Pancreas (tissue), 10 donors: Measurements from ENCODE around the gene GRIK1. TPM values are rescaled to one million over a fixed set of nuclear protein-coding genes. Genes with fewer than 3 reads are reported as not detected.

ENCODE experiments used
- ATAC-seq, 4 donors: fragments of 200-7000 bp; cut with Tn5 transposase; one replicate each; pipeline versions ENCODE4 v1.8.0 to v1.9.1; 2020; ENCODE audit warnings: mild to moderate bottlenecking in 4 of 4, moderate library complexity in 4 of 4
- DNase-seq, 6 donors: peaks; one replicate each; pipeline ENCODE4 v3.0.0-alpha.2; 2020
- FAIRE-seq: peaks from 2 replicates; lab custom pipeline; 2012; peaks lifted over from hg19 to GRCh38; lab: Jason Lieb, UNC
- H3K27ac ChIP-seq, 4 donors: fragments of 200-600 bp; sonication (generic); 1 replicate in 3 of 4; 2 replicates in 1 of 4; pipeline versions ENCODE4 v1.5.0 to v1.8.0; 2020
- H3K27me3 ChIP-seq, 4 donors: fragments of 200-600 bp; one replicate each; pipeline ENCODE4 v1.8.0; 2021
- H3K36me3 ChIP-seq, 3 donors: fragments of 200-600 bp; sonication (generic) in 1 of 3; one replicate each; pipeline versions ENCODE4 v1.5.0 to v1.8.0; 2020 to 2021
- H3K4me1 ChIP-seq, 3 donors: fragments of 200-600 bp; one replicate each; pipeline ENCODE4 v1.8.0; 2021
- H3K4me3 ChIP-seq, 4 donors: fragments of 200-600 bp; sonication (generic) in 2 of 4; one replicate each; pipeline versions ENCODE4 v1.5.0 to v1.8.0; 2020 to 2021
- H3K9me3 ChIP-seq, 4 donors: fragments of 200-600 bp; one replicate each; pipeline ENCODE4 v1.8.0; 2021
- CTCF ChIP-seq, 4 donors: fragments of 200-600 bp; sonication (generic) in 3 of 4; IDR thresholded peaks; one replicate each; pipeline versions ENCODE4 v1.5.0 to v1.8.0; 2021; ENCODE audit warnings: antibody characterized with exemption in 4 of 4
- WGBS, 2 donors: extraction: QIAGEN DNeasy Blood & Tissue Kit; methylation state at CpG; one replicate each; pipeline ENCODE4 v1.1.7; 2013; 5-methylcytosine and 5-hydroxymethylcytosine counted together
- intact Hi-C, 3 donors: fragments of 100-400 bp; cut with DNase I; formaldehyde crosslinking; loops; one replicate each; pipeline versions ENCODE4 v1.11.1 to v1.14.2; 2022
- polyA plus RNA-seq, 2 donors: library from polyadenylated mRNA; stranded (reverse); fragments of 200-250 nt; gene quantifications; one replicate each; pipeline ENCODE4 v1.2.3, GENCODE V29; 2013
- total RNA-seq, 6 donors: library from RNA; stranded (reverse); fragmentation: NEBNext Ultra II Directional in 4 of 6; extraction: Animal tissue kit (Norgen Biotek cat#: 25700) in 4 of 6; gene quantifications; one replicate each; pipeline versions ENCODE4 v1.2.1 to v1.2.4, GENCODE V29; 2021 to 2023
- donor health status: healthy with polysubstance abuse.
- donor health status: DM: no; HTN: no; CAD: no; lungs with moderate emphysema.
- donor health status: DM: no; HTN: no; CAD: no.
- donor health status: control.
- donor health status: control.
- donor health status: Bipolar disorder and iron deficiency.
- donor health status: DM: yes; HTN: yes; CAD: no.
- donor health status: DM: no; HTN: no; CAD: no.
- donor health status: DM: no; HTN: no; CAD: no.
- donor health status: DM: yes; HTN: yes; CAD: no.

Gene GRIK1
- total and polyA plus RNA-seq, 8 donors = 0.02 to 0.09 (median 0.08) TPM; not detected in 5

DNA sequence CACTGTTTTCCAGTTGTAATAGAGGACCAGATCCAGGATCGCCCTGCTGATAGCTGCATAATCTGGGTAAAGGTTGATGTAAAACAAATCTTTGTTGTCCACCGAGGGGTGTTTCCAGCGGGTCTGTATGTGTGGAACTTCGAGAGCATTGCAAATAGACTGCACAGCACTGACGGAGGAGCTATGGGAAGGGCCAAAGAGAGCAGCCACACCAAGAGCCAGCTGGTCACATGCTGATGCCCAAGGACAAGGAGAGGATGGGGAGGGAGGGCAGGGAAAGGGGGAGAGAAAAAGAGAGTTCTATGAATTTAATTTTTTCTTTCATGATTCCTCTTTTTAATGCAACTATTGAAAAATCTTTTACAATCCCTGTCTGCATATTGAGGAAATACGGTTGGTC is 250.0 kb downstream of the GRIK1 start:
- no peaks in the 10 kb centered on the region for H3K27me3 ChIP-seq
- WGBS, 2 donors = 63 to 66% methylated on average over 6 of the region's 6 CpGs
- DNase-seq = no peak
- FAIRE-seq = no peak
- H3K4me1 ChIP-seq = peaks cover 0 to 21% (median 16%) of the 10 kb centered on the region in 3 donors
- no peak for TF ChIP-seq CTCF (IDR thresholded peaks at IDR 0.05)
- H3K9me3 ChIP-seq = no peaks in the 10 kb centered on the region
- intact Hi-C loops = no loop called here
- peak in 2 of 4 donors; percentile 53 to 60 for ATAC-seq
- no peak overlapping the region for H3K4me3 ChIP-seq
- H3K27ac ChIP-seq = no peak overlapping the region
- no peaks in the 10 kb centered on the region for H3K36me3 ChIP-seq

DNA sequence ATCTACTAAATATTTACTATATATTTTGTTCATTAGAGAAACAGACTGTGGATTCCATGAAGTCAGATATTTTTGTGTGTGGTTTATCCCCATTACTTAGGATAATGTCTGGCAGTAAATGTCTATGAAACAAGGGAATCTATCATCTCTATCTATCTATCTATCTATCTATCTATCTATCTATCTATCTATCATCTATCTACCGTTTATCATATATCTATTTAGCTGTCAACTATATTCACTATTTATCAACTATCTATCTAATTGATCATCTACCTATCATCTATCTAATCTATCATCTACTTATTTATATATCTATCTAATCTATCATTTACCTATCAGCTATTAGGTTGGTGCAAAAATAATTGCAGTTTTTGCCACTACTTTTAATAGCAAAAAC is 255.7 kb downstream of the GRIK1 start:
- TF ChIP-seq CTCF (IDR thresholded peaks at IDR 0.05) = no peak
- no peaks in the 10 kb centered on the region for H3K27me3 ChIP-seq
- intact Hi-C loops = no loop called here
- no peak overlapping the region for H3K27ac ChIP-seq
- FAIRE-seq (no peak), ATAC-seq (no peak), DNase-seq (no peak)
- H3K4me1 ChIP-seq = no peaks in the 10 kb centered on the region
- H3K9me3 ChIP-seq = no peaks in the 10 kb centered on the region
- no peaks in the 10 kb centered on the region for H3K36me3 ChIP-seq
- no peak overlapping the region for H3K4me3 ChIP-seq
- 54 to 68% methylated on average over 1 of the region's 1 CpG for WGBS, 2 donors

DNA sequence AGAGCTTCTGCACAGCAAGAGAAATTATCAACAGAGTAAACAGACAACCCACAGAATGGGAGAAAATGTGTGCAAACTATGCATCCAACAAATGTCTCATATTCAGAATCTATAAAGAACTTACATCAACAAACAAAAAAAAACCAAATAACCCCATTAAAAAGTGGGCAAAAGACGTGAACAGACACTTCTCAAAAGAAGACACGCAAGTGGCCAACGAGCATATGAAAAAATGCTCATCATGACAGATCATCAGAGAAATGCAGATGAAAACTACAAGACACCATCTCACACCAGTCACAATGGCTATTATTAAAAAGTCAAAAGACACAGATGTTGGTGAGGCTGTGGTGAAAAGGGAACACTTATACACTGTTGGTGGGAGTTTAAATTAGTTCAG is 257.0 kb downstream of the GRIK1 start:
- intact Hi-C loops = no loop called here
- no peak for DNase-seq
- TF ChIP-seq CTCF (IDR thresholded peaks at IDR 0.05) = no peak
- no peak for ATAC-seq
- no peak for FAIRE-seq
- H3K36me3 ChIP-seq = no peaks in the 10 kb centered on the region
- WGBS, 2 donors = 91 to 92% methylated on average over 3 of the region's 3 CpGs
- H3K9me3 ChIP-seq = no peaks in the 10 kb centered on the region
- H3K27ac ChIP-seq = no peak overlapping the region
- no peak overlapping the region for H3K4me3 ChIP-seq
- H3K4me1 ChIP-seq = no peaks in the 10 kb centered on the region
- no peaks in the 10 kb centered on the region for H3K27me3 ChIP-seq

- H3K36me3 ChIP-seq = no peaks in the 10 kb centered on the region
- 96 to 97% methylated on average over 4 of the region's 4 CpGs for WGBS, 2 donors
- no peak for ATAC-seq
- H3K4me1 ChIP-seq = no peaks in the 10 kb centered on the region
- intact Hi-C loops = no loop called here
- H3K9me3 ChIP-seq = no peaks in the 10 kb centered on the region
- FAIRE-seq = no peak
- no peak overlapping the region for H3K27ac ChIP-seq
- no peak for DNase-seq
- no peak overlapping the region for H3K4me3 ChIP-seq
- no peak for TF ChIP-seq CTCF (IDR thresholded peaks at IDR 0.05)
- H3K27me3 ChIP-seq = no peaks in the 10 kb centered on the region
These were observed 259.5 kb downstream of the GRIK1 start for GRCh38 chr21:29680273-29680672.

GRCh38 chr21:29678626-29679025 is 261.2 kb downstream of the GRIK1 start:
- Histone ChIP-seq H3K27me3 (no peaks in the 10 kb centered on the region), H3K36me3 (no peaks in the 10 kb centered on the region), H3K4me1 (no peaks in the 10 kb centered on the region), H3K9me3 (no peaks in the 10 kb centered on the region), H3K27ac (no peak overlapping the region), H3K4me3 (no peak overlapping the region)
- no peak for TF ChIP-seq CTCF (IDR thresholded peaks at IDR 0.05)
- 67 to 72% methylated on average over 1 of the region's 1 CpG for WGBS, 2 donors
- no peak for FAIRE-seq
- no peak for DNase-seq
- intact Hi-C loops = no loop called here
- ATAC-seq = no peak
